ENCODE results near the gene ELF3.
"Not testable (repeated sequence)": the region's sequence is repeated elsewhere in the genome, so short reads cannot be mapped to it uniquely, and the experiment has no call there.

Gene ELF3

GRCh38 chr1:202016811-202017748 lies 6.7 kb downstream of the ELF3 start:
- Histone ChIP-seq H3K27me3 (ENCODE audit: insufficient read depth, low read depth) (no peaks in the 10 kb centered on the region), H4K20me1 (ENCODE audit: insufficient read depth) (no peaks in the 10 kb centered on the region), H3K4me1 (ENCODE audit: low read depth, poor library complexity, severe bottlenecking) (no peaks in the 10 kb centered on the region), H3K79me2 (ENCODE audit: insufficient read depth, low read depth) (no peaks in the 10 kb centered on the region), H3K4me2 (no peak overlapping the region), H3K9ac (no peak overlapping the region), H2AFZ (ENCODE audit: low read depth) (no peak overlapping the region), H3K4me3 (IDR thresholded peaks at IDR 0.05; ENCODE audit: insufficient read depth, low read depth, low read length) (no peak overlapping the region), H3K36me3 (ENCODE audit: insufficient read depth) (no peaks in the 10 kb centered on the region), H3K27ac (no peak overlapping the region)
- no peak for TF ChIP-seq CTCF (conservative IDR thresholded peaks at IDR 0.05; ENCODE audit: low read depth, low read length)

GRCh38 chr1:202017749-202018467 lies 7.5 kb downstream of the ELF3 start:
- Histone ChIP-seq H3K4me1 (ENCODE audit: low read depth, poor library complexity, severe bottlenecking) (no peaks in the 10 kb centered on the region), H3K79me2 (ENCODE audit: insufficient read depth, low read depth) (no peaks in the 10 kb centered on the region), H3K9ac (no peak overlapping the region), H2AFZ (ENCODE audit: low read depth) (no peak overlapping the region), H3K36me3 (ENCODE audit: insufficient read depth) (no peaks in the 10 kb centered on the region), H3K27me3 (ENCODE audit: insufficient read depth, low read depth) (no peaks in the 10 kb centered on the region), H4K20me1 (ENCODE audit: insufficient read depth) (no peaks in the 10 kb centered on the region), H3K27ac (no peak overlapping the region), H3K4me3 (IDR thresholded peaks at IDR 0.05; ENCODE audit: insufficient read depth, low read depth, low read length) (no peak overlapping the region), H3K4me2 (no peak overlapping the region)
- no peak for TF ChIP-seq CTCF (conservative IDR thresholded peaks at IDR 0.05; ENCODE audit: low read depth, low read length)

- Histone ChIP-seq H3K36me3 (ENCODE audit: insufficient read depth) (no peaks in the 10 kb centered on the region), H4K20me1 (ENCODE audit: insufficient read depth) (no peaks in the 10 kb centered on the region), H3K4me2 (no peak overlapping the region), H3K4me1 (ENCODE audit: low read depth, poor library complexity, severe bottlenecking) (no peaks in the 10 kb centered on the region), H3K27ac (no peak overlapping the region), H3K27me3 (ENCODE audit: insufficient read depth, low read depth) (no peaks in the 10 kb centered on the region), H3K79me2 (ENCODE audit: insufficient read depth, low read depth) (no peaks in the 10 kb centered on the region), H3K4me3 (IDR thresholded peaks at IDR 0.05; ENCODE audit: insufficient read depth, low read depth, low read length) (no peak overlapping the region), H3K9ac (no peak overlapping the region), H2AFZ (ENCODE audit: low read depth) (no peak overlapping the region)
- no peak for TF ChIP-seq CTCF (conservative IDR thresholded peaks at IDR 0.05; ENCODE audit: low read depth, low read length)
Observed at GRCh38 chr1:202018468-202019234, 8.3 kb downstream of the ELF3 start.

- not testable (repeated sequence) for H4K20me1 ChIP-seq (ENCODE audit: insufficient read depth); H3K27ac ChIP-seq; H2AFZ ChIP-seq (ENCODE audit: low read depth); H3K4me3 ChIP-seq (IDR thresholded peaks at IDR 0.05; ENCODE audit: insufficient read depth, low read depth, low read length); H3K79me2 ChIP-seq (ENCODE audit: insufficient read depth, low read depth); H3K27me3 ChIP-seq (ENCODE audit: insufficient read depth, low read depth); H3K9ac ChIP-seq; H3K4me1 ChIP-seq (ENCODE audit: low read depth, poor library complexity, severe bottlenecking); H3K4me2 ChIP-seq; H3K36me3 ChIP-seq (ENCODE audit: insufficient read depth)
Observed at GRCh38 chr1:202019235-202019558, 8.8 kb downstream of the ELF3 start.

Measured in KMS-11 (cell line).